NCI-H2227 treated with DMSO at 0.1 percent for 48 hours (cell line): ENCODE results near the gene NLRP6.
"Not testable (repeated sequence)": the region's sequence is repeated elsewhere in the genome, so short reads cannot be mapped to it uniquely, and the experiment has no call there.

Experiments
- DNase-seq: peaks from one replicate; lab custom pipeline; 2025; lab: John Stamatoyannopoulos, UW

Gene NLRP6

GRCh38 chr11:325796-326591 lies 47.8 kb downstream of the NLRP6 start:
- DNase-seq = no peak

- no peak for DNase-seq
Observed at GRCh38 chr11:326592-326841, 48.3 kb downstream of the NLRP6 start.

DNA sequence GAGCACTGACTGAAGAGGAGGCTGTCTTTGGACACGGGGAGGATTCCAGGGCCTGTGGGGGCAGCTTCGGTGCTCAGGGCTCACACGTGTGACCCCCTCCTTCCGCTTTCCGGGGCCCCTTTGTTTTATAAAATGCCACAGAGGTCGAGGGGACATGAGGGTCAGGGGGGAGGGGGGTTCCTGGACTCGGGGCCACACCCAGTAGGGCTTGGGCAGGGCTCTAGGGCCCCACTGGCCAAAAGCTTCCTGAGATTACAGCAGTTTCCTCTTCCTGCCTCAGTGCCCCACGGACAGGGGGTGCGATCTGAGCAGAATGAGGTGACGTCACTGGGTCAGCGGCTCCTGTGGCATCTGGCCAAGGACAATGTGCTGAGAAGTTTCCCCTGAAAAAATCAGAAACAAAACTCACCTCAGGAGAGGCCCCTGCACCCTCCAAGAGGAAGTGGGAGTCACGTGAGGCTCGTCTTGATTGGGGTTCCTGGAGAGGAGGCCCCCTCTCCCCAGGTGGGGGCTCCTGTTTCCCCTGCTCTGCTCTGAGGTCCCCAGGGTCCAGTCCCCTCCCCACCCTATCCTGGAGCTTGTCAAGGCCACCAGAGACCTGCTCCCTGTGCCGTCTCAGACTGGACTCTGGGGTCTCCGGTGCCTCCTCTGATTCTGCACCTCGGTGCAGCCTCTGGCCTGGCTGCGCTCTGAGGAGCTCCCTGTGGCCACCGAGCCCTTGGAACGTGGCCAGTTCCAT lies 48.8 kb downstream of the NLRP6 start:
- DNase-seq = no peak

DNA sequence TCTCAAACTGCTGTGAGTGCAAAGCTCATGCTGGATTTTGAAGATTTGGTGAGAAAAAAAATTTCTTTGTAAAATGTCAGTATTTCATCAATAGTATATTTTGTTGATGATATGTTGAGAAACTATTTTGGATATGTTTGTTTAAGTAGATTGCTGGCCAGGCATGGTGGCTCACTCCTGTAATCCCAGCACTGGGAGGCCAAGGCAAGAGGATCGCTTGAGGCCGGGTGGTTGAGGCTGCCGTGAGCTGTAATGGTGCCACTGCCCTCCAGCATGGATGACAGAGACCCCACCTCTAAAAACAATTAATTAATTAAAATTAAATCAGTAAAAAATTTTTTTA lies 49.3 kb downstream of the NLRP6 start:
- DNase-seq = no peak

- DNase-seq = no peak
Observed at GRCh38 chr11:328012-328411, 49.8 kb downstream of the NLRP6 start.

DNA sequence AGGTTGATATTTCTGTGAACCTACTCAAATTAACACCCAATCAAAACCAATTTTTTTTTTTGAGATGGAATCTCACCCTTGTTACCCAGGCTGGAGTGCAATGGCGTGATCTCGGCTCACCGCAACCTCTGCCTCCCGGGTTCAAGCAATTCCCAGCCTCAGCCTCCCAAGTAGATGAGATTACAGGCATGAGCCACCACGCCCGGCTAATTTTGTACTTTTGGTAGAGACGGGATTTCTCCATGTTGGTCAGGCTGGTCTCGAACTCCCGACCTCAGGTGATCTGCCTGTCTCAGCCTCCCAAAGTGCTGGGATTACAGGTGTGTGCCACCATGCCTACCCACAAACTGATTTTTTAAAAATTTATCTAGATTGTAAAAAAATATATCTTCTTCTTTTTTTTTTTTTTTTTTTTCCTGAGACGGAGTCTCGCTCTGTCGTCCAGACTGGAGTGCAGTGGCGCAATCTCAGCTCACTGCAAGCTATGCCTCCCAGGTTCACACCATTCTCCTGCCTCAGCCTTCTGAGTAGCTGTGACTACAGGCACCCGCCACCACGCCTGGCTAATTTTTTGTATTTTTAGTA lies 50.4 kb downstream of the NLRP6 start:
- DNase-seq = not testable (repeated sequence)

DNA sequence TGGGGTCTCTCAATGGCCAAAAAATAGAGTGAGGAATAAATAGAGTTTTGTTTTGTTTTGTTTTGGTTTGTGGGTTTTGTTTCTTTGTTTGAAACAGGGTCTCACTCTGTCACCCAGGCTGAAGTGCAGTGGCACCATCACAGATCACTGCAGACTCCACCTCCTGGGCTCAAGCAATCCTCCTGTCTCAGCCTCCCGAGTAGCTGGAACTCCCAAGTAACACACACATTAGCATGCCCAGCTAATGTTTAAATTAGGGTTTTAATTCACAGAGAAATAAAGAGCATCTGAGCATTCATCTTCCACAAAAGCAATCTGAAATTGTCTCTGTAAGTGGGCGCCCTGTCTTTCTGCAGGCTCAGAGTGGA lies 51.7 kb downstream of the NLRP6 start:
- no peak for DNase-seq

GRCh38 chr11:330307-330693 lies 52.1 kb downstream of the NLRP6 start:
- no peak for DNase-seq

- DNase-seq = no peak
Observed at GRCh38 chr11:330694-331357, 52.6 kb downstream of the NLRP6 start.

- no peak for DNase-seq
Observed at GRCh38 chr11:331358-332060, 53.3 kb downstream of the NLRP6 start.

- DNase-seq = no peak
Observed at GRCh38 chr11:332651-333480, 54.7 kb downstream of the NLRP6 start.

DNA sequence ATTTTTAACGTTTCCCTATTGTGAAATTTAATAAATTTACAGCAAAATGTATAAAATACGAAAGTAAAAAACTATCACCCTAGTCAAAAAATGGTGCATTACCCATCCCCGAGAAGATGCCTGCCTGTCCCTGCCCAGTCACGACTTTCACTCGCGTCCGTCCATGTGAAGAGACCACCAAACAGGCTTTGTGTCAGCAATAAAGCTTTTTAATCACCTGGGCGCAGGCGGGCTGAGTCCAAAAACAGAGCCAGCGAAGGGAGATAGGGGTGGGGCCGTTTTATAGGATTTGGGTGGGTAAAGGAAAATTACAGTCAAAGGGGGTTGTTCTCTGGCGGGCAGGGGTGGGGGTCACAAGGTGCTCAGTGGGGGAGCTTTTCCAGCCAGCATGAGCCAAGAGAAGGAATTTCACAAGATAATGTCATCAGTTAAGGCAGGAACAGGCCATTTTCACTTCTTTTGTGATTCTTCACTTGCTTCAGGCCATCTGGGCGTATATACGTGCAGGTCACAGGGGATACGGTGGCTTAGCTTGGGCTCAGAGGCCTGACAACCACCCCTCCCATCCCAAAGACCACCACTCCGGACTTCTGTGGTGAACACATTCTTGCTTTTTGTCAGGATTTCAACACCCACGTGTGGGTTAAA lies 55.5 kb downstream of the NLRP6 start:
- not testable (repeated sequence) for DNase-seq

GRCh38 chr11:334264-334994 lies 56.2 kb downstream of the NLRP6 start:
- no peak for DNase-seq
